B cell (primary cell): Measurements from ENCODE around the gene VEGFA. TPM values are rescaled to one million over a fixed set of nuclear protein-coding genes. Genes with fewer than 3 reads are reported as not detected.

Experiments
- ATAC-seq: fragments of 200-7000 bp; cut with Tn5 transposase; one replicate; pipeline ENCODE4 v1.10.0; 2021; ENCODE audit warnings: low read depth, mild to moderate bottlenecking, moderate number of reproducible peaks, moderate library complexity
- CTCF ChIA-PET: fragments of 350-600 bp; sonication (Branson Sonifier 250); formaldehyde crosslinking; loops from one replicate; lab custom pipeline; 2021; ENCODE audit warnings: antibody characterized with exemption, inconsistent platforms; lab: Charles Lee
- POLR2A ChIA-PET: fragments of 350-600 bp; sonication (Branson Sonifier 250); formaldehyde crosslinking; loops from one replicate; lab custom pipeline; 2021; ENCODE audit warnings: antibody characterized with exemption; lab: Charles Lee
- DNase-seq: peaks from one replicate; pipeline ENCODE4 v3.0.0; 2013
- H2AFZ ChIP-seq: 2 replicates; pipeline ENCODE4 v1.6.1; 2012; ENCODE audit warnings: mild to moderate bottlenecking, low read depth, low read length; ENCODE audit not compliant: insufficient read depth, poor library complexity, severe bottlenecking
- H3K27ac ChIP-seq, 2 donors: 1 replicate in 1 of 2; 2 replicates in 1 of 2; pipeline ENCODE4 v1.5.1; 2012 to 2013; ENCODE audit warnings: low read length in 2 of 2, mild to moderate bottlenecking in 2 of 2, moderate library complexity in 1 of 2
- H3K27me3 ChIP-seq, 4 experiments: fragments of 200-600 bp in 1 of 4; sonication (generic) in 1 of 4; replicated peaks in 1 of 4; 1 replicate in 2 of 4; 2 replicates in 2 of 4; pipeline versions ENCODE4 v1.6.1 to v1.7.0; 2013 to 2016; ENCODE audit warnings: low read length in 3 of 4, mild to moderate bottlenecking in 2 of 4, mixed read lengths in 1 of 4, moderate library complexity in 1 of 4; ENCODE audit not compliant: insufficient read depth in 4 of 4, control insufficient read depth in 3 of 4; ENCODE audit errors: control extremely low read depth in 1 of 4
- H3K36me3 ChIP-seq, 2 experiments: replicated peaks in 1 of 2; 1 replicate in 1 of 2; 2 replicates in 1 of 2; pipeline versions ENCODE4 v1.6.1 to v1.7.1; 2013; ENCODE audit warnings: low read length in 1 of 2; ENCODE audit not compliant: insufficient read depth in 2 of 2, control insufficient read depth in 1 of 2; ENCODE audit errors: control extremely low read depth in 1 of 2, extremely low read depth in 1 of 2
- H3K4me1 ChIP-seq, 2 donors: fragments of 200-600 bp in 1 of 2; sonication (generic) in 1 of 2; 1 replicate in 1 of 2; 2 replicates in 1 of 2; pipeline versions ENCODE4 v1.5.1 to v1.6.1; 2013 to 2017; ENCODE audit warnings: low read length in 2 of 2; ENCODE audit not compliant: control insufficient read depth in 2 of 2, insufficient read depth in 2 of 2
- H3K4me2 ChIP-seq: replicated peaks from 2 replicates; pipeline ENCODE3; 2012; ENCODE audit warnings: mild to moderate bottlenecking, low read depth, low read length; ENCODE audit not compliant: poor library complexity, severe bottlenecking
- H3K4me3 ChIP-seq, 5 experiments: fragments of 200-600 bp in 1 of 5; sonication (generic) in 1 of 5; 1 replicate in 3 of 5; 2 replicates in 2 of 5; pipeline versions ENCODE4 v1.5.1 to v1.7.0; 2011 to 2016; ENCODE audit warnings: low read length in 4 of 5, mild to moderate bottlenecking in 4 of 5, low read depth in 2 of 5, control low read depth in 1 of 5, moderate library complexity in 1 of 5; ENCODE audit not compliant: insufficient read depth in 1 of 5; ENCODE audit errors: control extremely low read depth in 1 of 5, extremely low read depth in 1 of 5
- H3K79me2 ChIP-seq: fragments of 200-600 bp; sonication (generic); one replicate; pipeline ENCODE4 v1.6.0; 2016; ENCODE audit warnings: low read length; ENCODE audit not compliant: control insufficient read depth, insufficient read depth
- H3K9ac ChIP-seq: fragments of 200-600 bp; sonication (generic); 2 replicates; pipeline ENCODE4 v1.6.1; 2017; ENCODE audit warnings: mild to moderate bottlenecking, low read length, moderate library complexity
- H3K9me3 ChIP-seq, 3 donors: one replicate each; pipeline versions ENCODE4 v1.6.1 to v1.7.1; 2013; ENCODE audit warnings: low read length in 2 of 3; ENCODE audit not compliant: control insufficient read depth in 2 of 3, insufficient read depth in 1 of 3; ENCODE audit errors: control extremely low read depth in 1 of 3
- H4K20me1 ChIP-seq: 2 replicates; pipeline ENCODE4 v1.6.0; 2012; ENCODE audit warnings: mild to moderate bottlenecking, low read length; ENCODE audit not compliant: insufficient read depth, control insufficient read depth, poor library complexity, severe bottlenecking
- H3K27ac Mint-ChIP-seq: one replicate; pipeline ENCODE4 v1.8.0; 2021; ENCODE audit warnings: mixed read lengths
- H3K27me3 Mint-ChIP-seq: one replicate; pipeline ENCODE4 v1.8.0; 2021; ENCODE audit warnings: mixed read lengths
- H3K4me1 Mint-ChIP-seq: one replicate; pipeline ENCODE4 v1.8.0; 2021; ENCODE audit warnings: mixed read lengths
- H3K4me3 Mint-ChIP-seq: one replicate; pipeline ENCODE4 v1.8.0; 2021; ENCODE audit warnings: mixed read lengths
- H3K9me3 Mint-ChIP-seq: one replicate; pipeline ENCODE4 v1.8.0; 2022; ENCODE audit warnings: mixed read lengths; ENCODE audit not compliant: insufficient read depth
- CTCF ChIP-seq: fragments of 200-600 bp; IDR thresholded peaks from one replicate; pipeline ENCODE4 v1.8.0; 2022; ENCODE audit warnings: antibody characterized with exemption, mild to moderate bottlenecking
- EZH2 ChIP-seq: IDR thresholded peaks from 2 replicates; pipeline ENCODE4 v1.6.1; 2012; ENCODE audit warnings: borderline replicate concordance, low read depth, mild to moderate bottlenecking, moderate library complexity, low read length; ENCODE audit not compliant: insufficient read depth, poor library complexity, severe bottlenecking
- WGBS: methylation state at CpG from one replicate; pipeline ENCODE4 v1.1.5; 2013; ENCODE audit warnings: missing lambda C conversion rate; ENCODE audit not compliant: insufficient coverage; 5-methylcytosine and 5-hydroxymethylcytosine counted together
- intact Hi-C: fragments of 100-400 bp; cut with micrococcal nuclease; formaldehyde crosslinking; loops from one replicate; pipeline ENCODE4 v1.10.0; 2022
- polyA plus RNA-seq: library from polyadenylated mRNA; depleted of rRNA; stranded (reverse); fragments of >200 nt; gene quantifications from 2 replicates; pipeline ENCODE4 v1.2.3, GENCODE V29; 2012
- total RNA-seq, 2 donors: library from RNA; stranded (reverse); fragments of 120-200 nt in 1 of 2; gene quantifications; 1 replicate in 1 of 2; 2 replicates in 1 of 2; pipeline versions ENCODE4 v1.2.3 to v1.2.4, GENCODE V29; 2013 to 2022

Gene VEGFA
- total and polyA plus RNA-seq, 2 donors (not counting 1 experiment from before 2014, with no cell fraction given): 3.9 to 6.4 TPM

- DNase-seq: no peak
- 72% methylated on average over 10 of the region's 11 CpGs for WGBS
- no peak for ATAC-seq
- Mint-ChIP-seq H3K4me3 (no peak overlapping the region), H3K27me3 (peaks cover 8% of the 10 kb centered on the region), H3K9me3 (no peaks in the 10 kb centered on the region), H3K4me1 (no peaks in the 10 kb centered on the region), H3K27ac (no peak overlapping the region)
- Histone ChIP-seq H3K36me3 (no peaks in the 10 kb centered on the region), H2AFZ (no peak overlapping the region), H3K27ac (no peak overlapping the region), H3K4me3 (no peak overlapping the region), H3K27me3 (no peaks in the 10 kb centered on the region), H3K79me2 (no peaks in the 10 kb centered on the region), H3K4me1 (no peaks in the 10 kb centered on the region), H3K9me3 (no peaks in the 10 kb centered on the region), H4K20me1 (no peaks in the 10 kb centered on the region), H3K9ac (no peak overlapping the region), H3K4me2 (no peak overlapping the region)
- intact Hi-C loops: no loop called here
- CTCF ChIA-PET: interaction anchor here (1.1 kb wide), 2 partner anchors 9 kb away, joined by 3 to 4 read pairs; no protein-coding TSS in a partner anchor
- POLR2A ChIA-PET: no interaction called here
- no peak for TF ChIP-seq CTCF
- no peak for TF ChIP-seq EZH2
Observed at GRCh38 chr6:43807228-43808061, 37.4 kb downstream of the VEGFA start.

DNA sequence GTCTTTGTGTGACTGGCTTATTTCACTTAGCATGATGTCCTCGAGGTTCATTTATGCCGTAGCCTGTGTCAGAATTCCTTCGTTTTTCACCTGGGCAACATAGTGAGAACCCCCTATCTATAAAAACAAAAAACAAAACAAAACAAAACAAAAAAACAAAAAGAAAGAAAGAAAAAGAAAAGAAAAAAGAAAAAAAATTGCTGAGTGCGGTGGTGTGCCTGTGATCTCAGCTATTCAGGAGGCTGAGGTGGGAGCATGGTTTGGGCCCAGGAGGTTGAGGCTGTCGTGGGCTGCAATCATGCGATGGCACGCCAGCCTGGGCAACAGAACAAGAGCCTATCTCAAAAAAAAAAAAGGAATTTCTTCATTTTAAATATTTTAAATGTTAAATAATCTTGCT is 38.4 kb downstream of the VEGFA start:
- Histone ChIP-seq H3K4me1 (no peaks in the 10 kb centered on the region), H3K4me2 (no peak overlapping the region), H3K36me3 (no peaks in the 10 kb centered on the region), H3K4me3 (no peak overlapping the region), H2AFZ (no peak overlapping the region), H3K27me3 (no peaks in the 10 kb centered on the region), H4K20me1 (no peaks in the 10 kb centered on the region), H3K79me2 (no peaks in the 10 kb centered on the region), H3K27ac (no peak overlapping the region), H3K9me3 (no peaks in the 10 kb centered on the region), H3K9ac (no peak overlapping the region)
- ATAC-seq (no peak), DNase-seq (no peak)
- ChIA-PET CTCF (interaction anchor here (1.1 kb wide), 1 partner anchor 8 kb away, joined by 4 read pairs; no protein-coding TSS in a partner anchor), POLR2A (no interaction called here)
- no peaks in the 10 kb centered on the region for H3K4me1 Mint-ChIP-seq
- no peak for TF ChIP-seq EZH2
- no peak for TF ChIP-seq CTCF
- no peak overlapping the region for H3K27ac Mint-ChIP-seq
- WGBS: 100% methylated on average over 1 of the region's 7 CpGs
- intact Hi-C loops: no loop called here
- H3K9me3 Mint-ChIP-seq: no peaks in the 10 kb centered on the region
- H3K4me3 Mint-ChIP-seq: no peak overlapping the region
- H3K27me3 Mint-ChIP-seq: peaks cover 8% of the 10 kb centered on the region
